GM18511 (cell line): ENCODE data around the gene FAM180A.

Experiments
- ATAC-seq: cut with Tn5 transposase; IDR thresholded peaks from one replicate; pipeline ENCODE4 v1.9.1; 2021; ENCODE audit warnings: mild to moderate bottlenecking, moderate library complexity; ENCODE audit not compliant: unreplicated experiment

Gene FAM180A

DNA sequence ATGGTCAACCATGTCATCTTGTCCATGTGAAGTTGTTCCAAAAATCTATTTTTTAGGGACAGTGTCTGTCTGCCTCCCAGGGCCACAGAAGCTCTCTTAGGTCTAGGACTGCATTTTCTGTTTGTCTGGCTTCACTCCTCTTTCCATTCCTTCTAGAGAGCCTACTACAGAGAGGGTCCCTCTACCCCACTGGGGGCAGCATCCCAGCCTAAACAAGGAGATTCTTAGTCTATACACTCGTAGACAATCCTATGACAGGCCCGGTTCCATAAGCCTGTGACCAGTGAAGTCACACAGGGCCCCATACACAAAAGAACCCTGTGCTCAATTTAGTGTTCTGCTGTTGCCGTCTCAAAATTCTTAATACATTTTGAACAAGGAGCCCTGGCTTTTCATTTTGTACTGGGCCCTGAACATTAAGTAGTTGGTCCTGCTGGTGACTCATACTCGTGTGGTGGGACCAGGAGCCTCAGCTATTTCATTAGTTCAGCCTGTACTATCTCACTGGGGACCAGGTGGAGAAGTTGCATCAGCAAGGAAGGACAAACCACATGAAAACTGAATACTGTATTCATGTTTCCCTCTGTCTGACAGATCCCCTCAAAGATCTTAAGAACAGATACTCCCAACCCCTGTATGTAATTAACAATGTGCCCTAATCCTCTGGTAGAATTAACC lies 23.5 kb upstream of the FAM180A start:
- no peak for ATAC-seq

DNA sequence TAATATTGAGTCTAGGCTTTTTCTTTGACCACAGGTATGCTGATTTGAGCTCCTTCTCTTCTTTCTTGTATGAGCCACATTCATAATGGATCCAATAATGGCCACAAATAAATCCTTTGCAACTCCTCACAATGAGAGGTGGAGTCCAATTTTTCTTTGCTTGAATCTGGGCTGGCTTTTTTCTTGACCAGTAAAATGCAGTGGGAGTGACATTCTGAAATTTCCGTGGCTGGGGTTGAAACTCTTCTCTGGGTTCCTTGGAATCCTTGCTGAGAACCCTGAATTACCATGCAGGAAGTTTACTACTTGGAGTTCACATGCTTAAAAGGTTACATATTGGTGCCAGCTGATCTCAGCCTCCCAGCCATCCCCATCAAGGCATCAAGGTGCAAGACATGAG lies 22.4 kb upstream of the FAM180A start:
- ATAC-seq: no peak

DNA sequence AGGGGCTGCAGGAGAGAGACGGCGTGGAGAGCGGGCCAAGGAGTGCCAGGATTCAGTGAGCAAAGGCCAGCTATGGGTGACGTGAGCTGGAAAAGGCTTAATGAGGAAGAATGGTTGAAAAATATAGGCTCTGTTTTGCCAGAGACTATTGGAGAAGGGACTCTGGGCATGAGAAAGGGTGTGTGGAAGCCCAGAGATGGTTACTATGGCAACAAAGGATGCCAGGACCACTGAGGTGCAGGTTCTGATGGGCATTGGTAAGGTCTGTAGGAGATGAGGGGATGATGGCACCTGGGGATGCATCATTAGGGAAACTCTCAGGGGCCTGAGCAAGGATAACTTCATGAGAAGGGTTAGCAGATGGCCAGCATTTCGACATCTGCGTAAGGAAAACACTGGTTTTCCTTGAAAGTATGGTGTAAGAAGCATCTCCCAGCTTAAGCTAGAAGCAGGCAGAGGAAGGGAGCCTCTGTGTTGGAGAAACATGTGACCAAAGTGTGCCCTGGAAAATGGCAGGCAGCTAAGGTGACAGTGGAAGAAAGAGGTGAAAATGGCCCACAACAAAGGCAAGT lies 21.6 kb upstream of the FAM180A start:
- ATAC-seq: no peak

DNA sequence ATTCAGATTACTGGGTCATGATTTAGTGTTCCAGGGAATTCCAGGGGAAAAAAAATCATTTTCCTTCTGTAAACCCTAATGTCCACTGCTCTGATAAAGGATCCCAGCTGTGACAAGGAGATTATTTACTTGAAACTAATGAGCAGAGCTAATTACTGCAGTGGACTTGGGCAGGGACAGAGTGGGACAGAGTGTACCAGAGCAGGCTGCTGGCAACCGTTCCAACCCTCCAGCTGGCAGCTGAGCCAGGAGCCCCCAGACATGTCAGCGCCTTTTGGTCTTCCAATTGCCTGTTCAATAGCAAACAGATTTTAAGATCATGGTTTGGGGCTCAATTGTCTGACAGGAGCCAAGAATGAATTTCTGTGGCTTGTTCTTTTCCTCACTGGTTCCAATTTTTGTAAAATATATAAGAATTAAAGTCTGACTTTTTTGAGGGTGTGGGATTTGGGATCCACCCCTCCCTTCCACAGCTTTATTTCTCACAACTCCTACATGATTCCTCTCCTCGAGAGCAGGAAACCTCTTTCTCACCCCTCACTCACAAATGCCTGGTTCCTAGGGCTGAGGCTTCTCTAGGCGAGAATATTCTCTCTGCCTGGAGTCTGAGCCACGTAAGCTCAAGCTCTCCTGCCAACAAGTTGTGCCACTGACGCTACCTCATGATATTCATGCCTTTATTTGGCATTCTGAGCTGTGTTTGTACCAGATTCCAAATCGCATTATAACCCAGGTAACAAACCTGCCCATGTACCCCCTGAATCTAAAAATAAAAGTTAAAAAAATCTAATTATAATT lies 20.6 kb upstream of the FAM180A start:
- ATAC-seq: no peak

DNA sequence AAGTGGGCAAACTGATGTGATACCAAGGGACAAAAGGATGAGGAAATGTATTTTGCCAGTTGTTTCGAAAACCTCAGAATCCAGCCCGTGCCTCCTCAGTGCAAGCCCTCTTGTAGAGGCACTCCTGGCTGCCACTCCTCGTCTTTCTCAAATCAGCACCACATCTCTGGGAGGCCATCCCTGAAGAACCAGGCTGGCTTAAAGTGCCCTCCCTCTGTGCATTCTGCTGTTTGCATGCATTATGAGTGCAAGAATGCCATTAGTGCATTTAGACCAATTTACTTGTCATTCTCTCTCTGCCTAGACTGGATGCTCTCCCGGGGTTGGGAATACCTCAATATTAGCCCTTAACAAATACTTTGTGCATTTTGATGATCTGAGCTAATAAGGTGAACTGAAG lies 19.9 kb upstream of the FAM180A start:
- ATAC-seq: no peak

DNA sequence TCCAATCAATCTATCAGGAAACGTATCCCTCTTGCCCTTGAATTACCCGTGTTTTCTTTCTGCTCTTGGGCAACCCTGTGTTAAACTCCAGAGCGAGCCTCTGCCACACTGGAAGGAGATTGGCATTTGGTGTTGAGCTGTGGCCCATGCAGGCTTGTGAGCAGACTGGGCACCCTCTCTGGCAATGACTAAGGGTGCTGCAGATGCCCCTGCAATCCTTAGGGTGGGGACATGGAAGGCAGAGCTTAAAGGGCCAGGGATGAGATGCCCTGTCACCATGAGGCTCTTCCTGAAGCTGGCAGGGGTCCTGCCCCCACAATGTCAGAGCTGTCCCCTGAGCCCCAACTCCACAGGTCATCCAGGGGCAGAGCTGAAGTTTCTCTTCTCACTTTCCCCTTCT lies 19.5 kb upstream of the FAM180A start:
- ATAC-seq: no peak

DNA sequence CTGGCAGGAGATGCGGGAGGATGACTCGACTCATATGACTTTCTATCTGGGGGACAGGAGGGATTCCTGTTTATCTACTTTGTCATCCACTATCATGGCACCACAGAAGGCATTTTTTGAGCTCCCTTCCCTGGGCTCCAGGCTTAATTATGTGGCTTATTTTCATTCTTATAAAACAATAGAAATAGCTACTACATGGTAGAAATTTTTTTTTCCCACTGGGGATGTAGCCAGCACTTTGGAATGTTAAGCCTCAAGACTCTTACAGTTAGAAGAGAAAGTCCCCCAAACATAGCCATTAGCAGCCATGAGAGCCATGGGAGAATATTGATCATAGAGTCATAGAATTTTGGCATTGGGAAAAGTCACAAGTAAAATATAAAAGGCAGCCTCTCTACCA lies 14.6 kb upstream of the FAM180A start:
- no peak for ATAC-seq

DNA sequence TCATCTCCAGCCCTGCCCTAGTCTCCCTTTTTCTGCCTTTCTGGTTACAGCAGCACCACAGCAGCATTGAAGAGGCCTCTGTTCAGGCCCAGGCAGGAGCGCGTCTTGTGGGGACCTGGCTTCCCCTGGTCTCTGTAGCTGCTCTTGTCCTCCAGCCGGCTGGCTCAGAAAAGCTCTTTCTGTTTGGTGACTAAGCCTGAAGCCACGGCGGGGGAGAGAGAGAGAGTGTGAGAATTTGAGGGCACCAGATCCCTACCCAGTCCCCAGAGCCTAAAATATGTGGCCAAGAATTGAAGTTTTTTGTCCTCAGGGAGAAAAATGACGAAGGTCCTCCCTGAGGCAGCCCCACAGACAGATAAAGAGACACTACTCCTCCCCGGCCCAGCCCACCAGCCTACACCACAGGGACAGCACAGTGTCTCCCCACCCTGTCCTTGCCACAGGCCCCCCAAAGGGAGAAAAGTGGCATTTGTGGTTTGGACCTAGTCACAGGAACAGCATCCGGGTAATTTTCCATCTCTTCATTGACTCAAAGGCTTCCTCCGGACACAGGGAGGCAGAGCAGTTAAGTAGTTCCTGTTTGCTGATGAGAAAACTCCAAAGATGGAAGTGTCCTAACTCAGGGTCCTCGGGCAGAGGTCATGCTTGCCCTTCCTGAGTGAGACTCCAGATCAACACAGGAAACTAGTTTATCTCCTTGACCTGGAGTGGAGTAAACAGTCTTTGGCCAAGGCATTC lies 13.3 kb upstream of the FAM180A start:
- ATAC-seq: no peak

DNA sequence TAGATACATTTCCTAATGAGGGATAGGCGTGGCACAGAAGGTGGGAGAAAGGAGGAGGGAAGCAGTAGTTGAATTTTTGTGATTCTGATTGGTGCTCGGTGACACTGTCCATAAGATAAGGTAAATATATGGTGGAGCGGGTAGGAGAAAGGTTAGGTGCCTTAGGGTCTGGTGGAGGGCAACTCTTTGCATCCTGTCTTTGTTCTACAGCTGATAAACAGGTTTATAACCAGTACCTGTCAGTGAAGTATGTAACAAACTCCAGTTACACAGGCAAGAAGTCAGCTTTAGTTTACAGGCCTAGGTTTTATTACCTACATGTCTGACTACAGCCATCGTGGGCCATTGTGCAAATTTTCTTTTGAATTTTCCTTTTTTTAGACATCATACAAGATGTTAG lies 10.9 kb upstream of the FAM180A start:
- ATAC-seq: no peak

DNA sequence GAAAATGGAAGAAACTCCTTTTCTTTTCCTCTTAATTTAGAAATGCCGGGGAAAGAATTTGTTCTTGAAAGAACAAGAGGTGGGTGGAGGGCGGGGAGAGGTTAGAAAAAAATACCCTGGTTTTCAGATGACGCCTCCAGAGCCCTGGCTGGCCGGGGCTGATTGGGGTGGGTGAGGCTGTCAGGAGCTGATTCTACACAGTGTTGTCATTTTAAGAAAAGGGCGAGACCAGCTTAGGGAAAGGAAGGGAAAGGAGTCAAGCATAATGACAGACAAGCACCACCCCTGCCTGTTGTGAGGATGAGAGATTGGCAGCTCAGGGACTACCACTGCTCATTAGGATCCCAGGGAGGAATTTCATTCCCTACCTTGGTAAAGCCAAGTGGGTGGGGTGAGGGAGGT lies 9.9 kb upstream of the FAM180A start:
- no peak for ATAC-seq

DNA sequence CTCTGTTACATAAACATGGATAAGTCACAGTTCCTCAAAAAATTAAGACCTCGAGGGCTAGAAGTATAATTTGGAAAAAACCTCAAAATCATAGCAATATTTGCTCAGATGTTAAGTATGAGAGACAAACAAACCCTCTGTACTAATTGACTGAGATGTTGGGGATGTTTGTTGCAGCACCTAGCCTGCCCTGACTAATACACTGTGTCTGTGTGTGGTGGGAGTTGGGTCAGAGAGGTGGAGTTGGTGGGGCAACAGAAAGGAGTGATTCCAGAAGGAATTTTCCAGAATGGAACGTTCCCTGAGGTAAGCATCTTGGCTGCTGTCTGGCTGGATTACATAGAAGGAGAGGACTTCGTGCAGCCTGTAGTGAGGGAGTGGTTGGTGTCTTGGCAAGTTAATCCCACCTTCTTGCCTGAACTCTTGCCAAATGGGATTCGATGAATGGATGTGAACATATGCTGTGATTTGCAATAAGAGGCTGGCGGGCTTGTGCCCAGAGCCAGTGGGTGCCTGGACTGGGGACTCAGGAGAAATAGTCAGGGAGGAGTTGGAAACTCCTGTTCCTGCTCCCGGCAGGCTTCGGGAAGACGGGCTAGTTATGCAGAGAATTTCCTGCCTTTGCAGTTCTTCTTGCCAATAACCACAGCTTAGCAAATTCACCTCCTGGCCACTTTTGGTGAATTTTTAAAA lies 9.3 kb upstream of the FAM180A start:
- no peak for ATAC-seq

DNA sequence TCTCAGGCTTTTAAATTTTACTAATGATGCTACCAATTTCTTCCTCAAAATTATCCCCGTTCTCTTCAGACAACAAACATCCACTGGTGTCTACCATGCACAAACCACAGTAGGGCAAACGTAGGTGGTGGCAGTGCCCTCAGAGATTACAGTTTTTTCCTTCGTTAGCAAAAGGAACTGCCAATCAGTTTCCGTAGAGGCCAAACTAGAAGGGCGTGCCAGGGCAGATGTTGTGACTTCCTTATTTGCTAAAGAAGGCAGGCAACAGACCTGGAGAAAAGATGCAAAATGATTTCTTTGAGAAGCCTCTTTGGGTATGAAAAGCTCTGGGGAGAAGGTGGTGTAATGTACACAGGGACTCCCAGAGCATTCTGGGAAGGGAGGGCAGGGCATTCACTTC lies 7.6 kb upstream of the FAM180A start:
- ATAC-seq: no peak

DNA sequence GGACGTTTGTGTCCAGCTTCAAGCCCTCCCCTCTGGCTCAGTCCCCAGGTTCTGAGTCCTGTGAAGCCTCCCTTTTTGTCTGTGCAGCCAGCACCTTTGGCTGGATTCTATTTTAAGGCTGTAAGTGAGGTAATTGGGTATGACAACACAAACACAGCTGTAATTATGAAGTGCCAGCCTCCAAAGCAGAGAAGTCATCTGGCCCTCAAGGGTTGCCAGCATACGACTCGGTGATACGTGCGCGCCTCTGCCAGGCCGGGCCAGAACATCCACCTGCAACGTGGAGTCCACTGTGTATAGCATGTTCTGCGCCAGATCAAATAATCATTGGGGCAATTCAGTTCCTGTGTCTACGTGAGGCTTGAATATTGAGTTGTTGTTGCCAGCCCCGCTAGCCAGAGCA lies 6.7 kb upstream of the FAM180A start:
- ATAC-seq: no peak

DNA sequence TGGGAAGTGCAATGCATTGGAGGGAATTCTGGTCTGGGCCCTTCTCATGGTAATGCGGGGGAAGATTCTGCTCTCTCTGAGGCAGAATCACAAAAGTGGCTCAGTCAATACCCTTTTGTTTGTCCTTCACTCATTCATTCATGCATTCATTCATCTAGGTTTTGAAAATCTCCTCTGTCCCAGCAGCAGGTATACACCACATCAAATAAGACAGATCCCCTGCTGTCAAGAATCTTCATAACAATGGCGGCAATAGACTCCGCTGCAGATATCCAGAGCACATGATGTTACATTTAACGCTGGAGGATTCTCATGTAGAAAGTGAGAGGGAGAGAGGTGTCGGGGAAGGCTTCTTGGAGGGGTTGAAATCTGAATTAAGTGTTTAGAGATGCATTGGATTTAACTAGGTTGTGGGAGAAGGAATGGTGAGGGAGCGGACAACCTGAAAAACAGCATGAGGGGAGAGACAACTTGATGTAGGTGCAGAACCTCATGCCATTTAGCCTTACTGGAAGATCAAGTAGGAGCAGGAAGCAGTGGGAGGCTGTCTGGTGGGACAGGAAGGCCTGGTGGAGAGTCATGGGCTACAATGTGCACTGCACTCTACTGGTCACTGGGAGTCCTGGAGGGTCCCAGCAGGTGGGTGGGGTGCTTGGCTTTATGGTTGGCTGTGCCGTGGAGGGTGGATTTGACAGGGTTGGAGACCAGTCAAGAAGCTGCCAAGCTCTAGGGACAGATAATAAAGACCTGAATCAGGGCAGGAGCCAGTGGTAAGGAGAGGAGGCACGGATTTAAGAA lies 5.2 kb upstream of the FAM180A start:
- no peak for ATAC-seq

DNA sequence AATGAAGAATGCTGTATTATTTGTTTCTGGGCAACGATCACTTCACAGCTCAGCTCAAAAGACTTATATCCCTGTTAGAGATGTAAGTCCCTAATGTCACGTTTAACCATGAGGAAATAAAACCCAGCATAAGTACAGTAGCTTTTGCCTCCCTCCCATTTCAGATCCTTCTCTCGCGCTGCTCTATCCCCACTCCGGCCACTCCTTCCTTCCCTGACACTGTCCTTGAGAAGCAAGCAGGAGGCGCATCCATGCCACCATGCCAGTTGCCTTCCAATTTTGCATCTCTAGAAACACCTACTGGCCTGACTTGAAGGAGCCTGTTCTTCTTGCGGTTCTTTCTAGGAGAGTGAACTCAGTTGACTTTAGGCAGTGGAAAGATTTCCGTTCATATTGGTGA lies 1.2 kb downstream of the FAM180A start:
- no peak for ATAC-seq

DNA sequence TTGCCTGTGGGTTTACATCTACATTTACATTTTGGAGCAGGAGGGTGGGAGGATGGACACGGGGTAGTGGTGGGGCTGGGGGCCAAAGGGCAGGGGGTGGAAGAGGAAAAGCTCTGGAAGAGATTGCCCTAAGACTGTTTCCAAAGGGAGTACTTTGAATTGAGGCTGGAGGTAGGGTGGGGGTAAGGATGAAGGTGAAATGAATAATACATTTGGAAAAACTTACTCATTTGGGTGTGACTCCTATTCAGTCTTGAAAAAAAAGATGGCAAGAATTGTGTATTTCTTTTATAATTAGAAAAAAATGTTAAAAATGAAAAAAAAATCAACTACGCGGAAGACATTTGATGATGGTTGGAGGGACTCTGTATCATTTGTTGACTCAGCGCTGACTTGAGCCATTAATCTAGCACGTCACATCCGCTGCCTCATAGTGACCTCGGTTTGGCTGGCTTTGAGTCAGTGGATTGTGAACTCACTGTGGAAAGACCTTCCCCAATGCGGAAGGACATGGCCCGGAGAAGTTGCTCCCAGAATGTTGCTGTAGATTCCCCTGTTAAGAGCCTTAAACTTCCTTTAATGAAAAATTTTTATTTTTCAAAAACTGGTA lies 2.8 kb downstream of the FAM180A start:
- no peak for ATAC-seq

DNA sequence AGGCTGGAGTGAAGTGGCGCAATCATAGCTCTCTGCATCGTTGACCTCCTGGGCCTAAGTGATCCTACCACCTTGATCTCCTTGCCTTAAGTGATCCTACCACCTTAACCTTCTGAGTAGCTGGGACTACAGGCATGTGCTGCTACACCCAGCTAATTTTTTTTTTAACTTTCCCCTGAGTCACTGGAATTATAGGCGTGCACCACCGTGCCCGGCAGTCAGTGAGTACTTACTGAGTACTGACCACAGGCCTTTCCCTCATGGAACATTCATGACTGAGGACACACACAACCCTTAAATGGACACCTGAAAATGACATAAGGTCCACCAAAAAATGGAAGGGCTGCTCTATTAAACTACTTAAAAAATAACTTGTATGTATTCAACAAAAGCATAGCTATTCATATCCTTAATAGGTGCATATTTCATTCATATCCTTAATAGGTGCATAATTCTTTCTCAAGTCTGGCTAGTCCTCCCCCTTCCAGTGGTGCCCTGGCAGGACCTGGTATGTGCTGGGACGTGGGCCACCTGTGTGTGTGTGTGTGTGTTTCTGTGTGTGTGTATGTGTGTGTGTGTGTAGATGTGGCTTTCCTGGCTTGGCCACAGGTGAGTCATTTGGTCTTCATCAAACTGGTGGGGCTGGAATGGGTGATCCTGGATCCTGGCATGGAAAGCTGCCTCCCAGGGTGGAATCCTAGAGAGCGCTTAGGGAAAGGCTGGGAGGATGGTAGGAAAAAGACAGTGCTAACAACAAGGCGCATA lies 3.5 kb downstream of the FAM180A start:
- ATAC-seq: no peak

DNA sequence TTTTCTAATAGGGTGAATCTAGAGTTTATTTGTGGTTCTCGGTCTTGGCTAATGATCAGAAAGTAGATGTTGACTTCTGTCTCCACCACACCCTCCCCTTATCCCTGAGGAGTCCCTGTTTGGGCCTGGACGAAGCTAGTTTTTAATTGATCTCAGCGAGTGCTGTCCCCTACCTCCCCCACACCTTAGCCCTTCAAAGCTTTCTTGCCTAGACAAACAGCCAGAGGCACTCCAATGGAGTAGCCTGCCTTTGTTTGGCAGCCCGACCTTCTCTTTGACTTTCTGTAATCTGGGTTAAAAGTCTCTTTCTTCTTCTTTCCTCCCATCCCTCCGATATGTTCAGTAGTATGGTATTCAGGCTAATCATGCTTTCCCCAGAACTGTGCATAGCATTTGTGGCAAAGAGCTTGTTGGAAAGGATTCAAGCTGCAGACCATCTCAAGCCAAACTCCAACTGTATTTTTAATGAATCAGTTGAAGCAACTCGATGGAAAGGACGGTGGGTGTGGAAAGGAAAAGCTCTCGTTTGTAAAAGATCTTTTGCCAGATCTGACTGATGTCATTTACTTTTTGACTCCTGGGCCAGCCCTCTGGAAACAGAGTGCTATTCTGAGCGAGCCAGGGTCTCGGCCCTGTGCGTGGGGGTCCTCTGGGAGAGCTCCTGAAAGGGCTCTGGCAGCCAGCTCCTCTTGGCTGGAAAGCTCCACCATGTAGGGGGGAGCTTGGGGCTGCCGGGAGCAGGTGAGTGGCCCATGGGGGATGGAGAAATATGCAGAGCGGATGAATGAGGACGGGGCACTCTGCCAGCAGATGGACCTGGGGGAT lies 4.5 kb downstream of the FAM180A start:
- no peak for ATAC-seq
